Measurements from ENCODE around the gene FMN1.

DNA sequence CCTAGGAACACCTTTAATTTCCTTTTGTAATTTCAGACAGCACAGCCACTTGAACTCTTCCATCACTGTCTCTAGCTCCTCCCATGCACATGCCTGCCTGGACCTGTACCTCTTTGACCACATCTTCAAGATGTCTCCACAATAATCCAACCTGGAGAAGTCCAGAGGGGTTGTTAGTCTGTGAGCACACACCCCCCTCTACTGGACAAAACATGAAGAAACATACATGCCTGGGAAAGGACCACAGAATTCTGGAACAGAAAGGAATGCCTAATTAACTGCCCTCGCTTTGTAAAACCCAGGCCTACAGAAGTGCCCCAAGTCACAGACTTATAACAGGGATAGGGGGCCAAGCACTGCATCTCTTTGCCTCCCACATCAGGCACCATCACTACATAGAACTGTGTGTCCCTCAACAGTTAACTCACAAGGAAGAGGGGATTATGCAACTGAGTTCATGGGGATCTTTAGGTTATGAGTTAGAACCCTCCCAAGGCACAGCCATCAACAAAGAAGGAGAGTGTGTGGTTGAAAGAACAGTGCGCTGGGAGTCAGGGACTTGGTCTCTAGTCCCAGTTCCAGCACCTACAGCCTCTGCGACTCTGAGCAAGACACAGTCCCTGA is 61.7 kb downstream of the FMN1 start:
- TF ChIP-seq POLR2AphosphoS5 (IDR thresholded peaks at IDR 0.05) (no peak), CTCF (IDR thresholded peaks at IDR 0.05) (peak in 2 of 4 experiments; percentile 38)
